Ishikawa (cell line): ENCODE results near the gene KCNK3.

Experiments used
- CEBPB ChIP-seq: IDR thresholded peaks from 2 replicates; pipeline ENCODE4 v1.6.1; 2012
- CREB1 ChIP-seq: IDR thresholded peaks from 2 replicates; pipeline ENCODE4 v1.6.1; 2012; ENCODE audit warnings: low read depth
- EGR1 ChIP-seq: IDR thresholded peaks from 2 replicates; pipeline ENCODE4 v1.6.1; 2012
- EP300 ChIP-seq: IDR thresholded peaks from 2 replicates; pipeline ENCODE4 v1.6.1; 2012; ENCODE audit warnings: borderline replicate concordance
- FOXM1 ChIP-seq: IDR thresholded peaks from 2 replicates; pipeline ENCODE4 v1.6.1; 2012; ENCODE audit warnings: low read depth, borderline replicate concordance
- NFIC ChIP-seq: IDR thresholded peaks from 2 replicates; pipeline ENCODE4 v1.6.1; 2012
- RAD21 ChIP-seq: IDR thresholded peaks from 2 replicates; pipeline ENCODE4 v1.6.1; 2012; ENCODE audit warnings: low read depth
- TAF1 ChIP-seq: IDR thresholded peaks from 2 replicates; pipeline ENCODE4 v1.6.1; 2012; ENCODE audit warnings: low read depth, mild to moderate bottlenecking
- TCF12 ChIP-seq: IDR thresholded peaks from 2 replicates; pipeline ENCODE4 v1.6.1; 2012; ENCODE audit warnings: low read depth
- TEAD4 ChIP-seq: IDR thresholded peaks from 2 replicates; pipeline ENCODE4 v1.6.1; 2012
- YY1 ChIP-seq: IDR thresholded peaks from 2 replicates; pipeline ENCODE4 v1.6.1; 2012; ENCODE audit warnings: low read depth
- ZBTB7A ChIP-seq: IDR thresholded peaks from 2 replicates; pipeline ENCODE4 v1.6.1; 2012; ENCODE audit warnings: low read depth
- TF ChIP-seq, protein P1 (sequence below): IDR thresholded peaks from 2 replicates; pipeline ENCODE4 v1.6.1; 2012
- TF ChIP-seq, protein P2 (sequence below): IDR thresholded peaks from 2 replicates; pipeline ENCODE4 v1.6.1; 2012
- TF ChIP-seq, protein P3 (sequence below): IDR thresholded peaks from 2 replicates; pipeline ENCODE4 v1.6.1; 2012; ENCODE audit warnings: low read depth, mild to moderate bottlenecking

The KCNK3 gene

GRCh38 chr2:26651470-26651771 lies 41.1 kb upstream of the KCNK3 start:
- TF ChIP-seq EGR1, result no peak
- TF ChIP-seq CREB1, result no peak
- no peak for TF ChIP-seq RAD21
- TF ChIP-seq, protein P1, sequence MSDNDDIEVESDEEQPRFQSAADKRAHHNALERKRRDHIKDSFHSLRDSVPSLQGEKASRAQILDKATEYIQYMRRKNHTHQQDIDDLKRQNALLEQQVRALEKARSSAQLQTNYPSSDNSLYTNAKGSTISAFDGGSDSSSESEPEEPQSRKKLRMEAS, result no peak
- TF ChIP-seq TAF1, result no peak
- TF ChIP-seq, protein P2, sequence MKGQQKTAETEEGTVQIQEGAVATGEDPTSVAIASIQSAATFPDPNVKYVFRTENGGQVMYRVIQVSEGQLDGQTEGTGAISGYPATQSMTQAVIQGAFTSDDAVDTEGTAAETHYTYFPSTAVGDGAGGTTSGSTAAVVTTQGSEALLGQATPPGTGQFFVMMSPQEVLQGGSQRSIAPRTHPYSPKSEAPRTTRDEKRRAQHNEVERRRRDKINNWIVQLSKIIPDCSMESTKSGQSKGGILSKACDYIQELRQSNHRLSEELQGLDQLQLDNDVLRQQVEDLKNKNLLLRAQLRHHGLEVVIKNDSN, result no peak
- TF ChIP-seq NFIC, result no peak
- TF ChIP-seq, protein P3, sequence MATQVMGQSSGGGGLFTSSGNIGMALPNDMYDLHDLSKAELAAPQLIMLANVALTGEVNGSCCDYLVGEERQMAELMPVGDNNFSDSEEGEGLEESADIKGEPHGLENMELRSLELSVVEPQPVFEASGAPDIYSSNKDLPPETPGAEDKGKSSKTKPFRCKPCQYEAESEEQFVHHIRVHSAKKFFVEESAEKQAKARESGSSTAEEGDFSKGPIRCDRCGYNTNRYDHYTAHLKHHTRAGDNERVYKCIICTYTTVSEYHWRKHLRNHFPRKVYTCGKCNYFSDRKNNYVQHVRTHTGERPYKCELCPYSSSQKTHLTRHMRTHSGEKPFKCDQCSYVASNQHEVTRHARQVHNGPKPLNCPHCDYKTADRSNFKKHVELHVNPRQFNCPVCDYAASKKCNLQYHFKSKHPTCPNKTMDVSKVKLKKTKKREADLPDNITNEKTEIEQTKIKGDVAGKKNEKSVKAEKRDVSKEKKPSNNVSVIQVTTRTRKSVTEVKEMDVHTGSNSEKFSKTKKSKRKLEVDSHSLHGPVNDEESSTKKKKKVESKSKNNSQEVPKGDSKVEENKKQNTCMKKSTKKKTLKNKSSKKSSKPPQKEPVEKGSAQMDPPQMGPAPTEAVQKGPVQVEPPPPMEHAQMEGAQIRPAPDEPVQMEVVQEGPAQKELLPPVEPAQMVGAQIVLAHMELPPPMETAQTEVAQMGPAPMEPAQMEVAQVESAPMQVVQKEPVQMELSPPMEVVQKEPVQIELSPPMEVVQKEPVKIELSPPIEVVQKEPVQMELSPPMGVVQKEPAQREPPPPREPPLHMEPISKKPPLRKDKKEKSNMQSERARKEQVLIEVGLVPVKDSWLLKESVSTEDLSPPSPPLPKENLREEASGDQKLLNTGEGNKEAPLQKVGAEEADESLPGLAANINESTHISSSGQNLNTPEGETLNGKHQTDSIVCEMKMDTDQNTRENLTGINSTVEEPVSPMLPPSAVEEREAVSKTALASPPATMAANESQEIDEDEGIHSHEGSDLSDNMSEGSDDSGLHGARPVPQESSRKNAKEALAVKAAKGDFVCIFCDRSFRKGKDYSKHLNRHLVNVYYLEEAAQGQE, result no peak
- no peak for TF ChIP-seq TCF12
- no peak for TF ChIP-seq EP300
- TF ChIP-seq YY1, result no peak
- no peak for TF ChIP-seq TEAD4
- TF ChIP-seq FOXM1, result no peak
- no peak for TF ChIP-seq ZBTB7A
- no peak for TF ChIP-seq CEBPB

DNA sequence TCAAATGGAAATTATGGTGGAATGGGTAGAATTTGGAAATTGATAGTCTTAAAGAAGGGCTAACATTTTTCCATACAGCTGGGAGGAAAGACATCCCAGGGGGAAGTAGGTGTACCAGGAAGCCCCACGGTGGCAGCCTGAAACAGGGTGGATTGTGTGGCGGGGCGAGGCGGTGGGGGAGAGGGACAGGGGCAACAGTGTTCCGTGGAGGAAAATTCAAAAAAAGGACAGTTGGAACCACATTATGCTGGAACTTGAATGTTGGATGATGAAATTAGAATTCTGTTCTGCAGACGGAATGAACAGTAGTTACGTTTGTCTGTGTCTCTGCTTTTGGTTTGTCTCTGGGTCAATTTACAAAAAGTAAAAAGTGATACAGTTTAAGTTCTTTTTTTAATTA lies 40.7 kb upstream of the KCNK3 start:
- TF ChIP-seq CEBPB (no peak), EP300 (no peak), ZBTB7A (no peak), TEAD4 (no peak), CREB1 (no peak), RAD21 (no peak), EGR1 (no peak), NFIC (no peak), YY1 (no peak), FOXM1 (no peak), TAF1 (no peak), TCF12 (no peak)
- TF ChIP-seq, protein P3, result no peak
- TF ChIP-seq, protein P2, result no peak
- TF ChIP-seq, protein P1, result no peak

DNA sequence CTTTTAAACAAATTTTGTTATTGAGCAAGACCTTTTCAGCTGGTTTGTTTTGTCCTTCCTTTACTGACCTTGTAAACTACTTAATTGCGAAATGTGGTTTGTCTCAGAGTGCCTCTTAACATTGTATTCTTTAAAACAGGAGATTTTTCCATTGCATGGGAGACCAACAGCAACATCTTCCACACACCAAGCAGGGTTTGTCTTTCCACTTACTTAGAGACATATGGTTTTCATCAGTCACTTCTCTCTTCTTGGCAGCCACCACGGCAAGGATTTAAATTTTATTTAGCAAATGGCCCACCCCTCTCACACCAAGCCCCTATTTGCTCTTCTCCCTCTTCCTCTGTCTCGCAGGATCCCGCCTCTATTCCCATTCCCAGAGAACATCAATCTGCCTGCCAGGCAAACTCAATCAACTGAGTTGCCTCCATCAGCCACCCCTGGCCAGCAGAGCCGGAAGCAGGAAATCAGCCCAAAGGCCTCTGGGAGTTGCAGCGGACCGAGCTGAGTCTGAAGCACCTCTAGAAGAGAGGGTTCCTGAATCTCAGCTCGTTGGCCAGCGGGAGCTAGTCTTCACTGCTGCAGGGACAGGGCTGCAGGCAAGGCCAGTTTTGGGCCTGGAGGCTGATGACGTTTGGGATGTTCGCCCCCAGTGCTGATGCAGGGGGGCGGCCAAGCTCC lies 40.0 kb upstream of the KCNK3 start:
- TF ChIP-seq ZBTB7A (no peak), TCF12 (no peak), EGR1 (no peak), TAF1 (no peak), CEBPB (no peak), FOXM1 (no peak), TEAD4 (no peak), EP300 (no peak)
- TF ChIP-seq, protein P2, result no peak
- TF ChIP-seq, protein P1, result no peak
- TF ChIP-seq, protein P3, result no peak
